Natural killer cell treated with Interleukin-12 subunit alpha and Interleukin-12 subunit beta and Interleukin-15 and Interleukin-18, amount 100 ng/mL, for 72 hours (primary cell): Measurements from ENCODE around the gene POU2F3. TPM values are rescaled to one million over a fixed set of nuclear protein-coding genes. Genes with fewer than 3 reads are reported as not detected.

ENCODE experiments used
- ATAC-seq, 2 donors: fragments of 150-1000 bp; cut with Tn5 transposase in 1 of 2; sonication (Bioruptor Pico), chemical (Tn5 transposase) in 1 of 2; 2 replicates each; pipeline ENCODE4 v1.10.0; 2021
- DNase-seq: peaks from one replicate; pipeline ENCODE4 v3.0.0; 2022; ENCODE audit warnings: low spot score
- H3K27ac Mint-ChIP-seq, 2 donors: 1 replicate in 1 of 2; 2 replicates in 1 of 2; pipeline ENCODE4 v1.8.0; 2022; ENCODE audit warnings: mixed read lengths in 2 of 2, mild to moderate bottlenecking in 1 of 2, moderate library complexity in 1 of 2
- H3K27me3 Mint-ChIP-seq, 2 donors: 1 replicate in 1 of 2; 2 replicates in 1 of 2; pipeline ENCODE4 v1.8.0; 2022; ENCODE audit warnings: mixed read lengths in 2 of 2
- H3K36me3 Mint-ChIP-seq: one replicate; pipeline ENCODE4 v1.8.0; 2022; ENCODE audit warnings: mixed read lengths
- H3K4me1 Mint-ChIP-seq, 2 donors: 1 replicate in 1 of 2; 2 replicates in 1 of 2; pipeline ENCODE4 v1.8.0; 2022; ENCODE audit warnings: low read depth in 2 of 2, mixed read lengths in 2 of 2, mild to moderate bottlenecking in 1 of 2
- H3K4me3 Mint-ChIP-seq: one replicate; pipeline ENCODE4 v1.8.0; 2022; ENCODE audit warnings: mixed read lengths
- H3K9me3 Mint-ChIP-seq: 2 replicates; pipeline ENCODE4 v1.8.0; 2022; ENCODE audit warnings: mixed read lengths
- total RNA-seq, 2 donors: library from RNA; stranded (reverse); gene quantifications; one replicate each; pipeline ENCODE4 v1.2.3, GENCODE V29; 2022

Gene POU2F3
- total RNA-seq, 2 donors from 2014 or later: not detected

GRCh38 chr11:120281143-120281795 is 41.3 kb downstream of the POU2F3 start:
- ATAC-seq: no peak
- DNase-seq: no peak
- Mint-ChIP-seq H3K4me3 (no peak overlapping the region), H3K27ac (no peak overlapping the region), H3K9me3 (no peaks in the 10 kb centered on the region), H3K4me1 (no peaks in the 10 kb centered on the region), H3K27me3 (peaks cover 12 to 21% of the 10 kb centered on the region in 2 donors), H3K36me3 (no peaks in the 10 kb centered on the region)

GRCh38 chr11:120283124-120283523 is 43.2 kb downstream of the POU2F3 start:
- no peak for ATAC-seq

GRCh38 chr11:120284272-120284671 is 44.3 kb downstream of the POU2F3 start:
- H3K27me3 Mint-ChIP-seq: peaks cover 24 to 32% of the 10 kb centered on the region in 2 donors

More at GRCh38 chr11:120283124-120283523, 43.2 kb downstream of the POU2F3 start:
- H3K9me3 Mint-ChIP-seq: no peaks in the 10 kb centered on the region
- no peak for DNase-seq
- no peaks in the 10 kb centered on the region for H3K4me1 Mint-ChIP-seq
- H3K4me3 Mint-ChIP-seq: no peak overlapping the region
- H3K27me3 Mint-ChIP-seq: peaks cover 22 to 27% of the 10 kb centered on the region in 2 donors
- H3K27ac Mint-ChIP-seq: no peak overlapping the region
- H3K36me3 Mint-ChIP-seq: no peaks in the 10 kb centered on the region

GRCh38 chr11:120285256-120285655 is 45.3 kb downstream of the POU2F3 start:
- no peaks in the 10 kb centered on the region for H3K36me3 Mint-ChIP-seq
- no peaks in the 10 kb centered on the region for H3K9me3 Mint-ChIP-seq
- H3K4me1 Mint-ChIP-seq: peaks cover 0 to 5% of the 10 kb centered on the region in 2 donors
- no peak overlapping the region for H3K4me3 Mint-ChIP-seq
- peaks cover 27 to 33% of the 10 kb centered on the region in 2 donors for H3K27me3 Mint-ChIP-seq
- ATAC-seq (no peak), DNase-seq (no peak)
- H3K27ac Mint-ChIP-seq: no peak overlapping the region

More at GRCh38 chr11:120284272-120284671, 44.3 kb downstream of the POU2F3 start:
- DNase-seq (no peak), ATAC-seq (no peak)
- Mint-ChIP-seq H3K4me1 (peaks cover 0 to under 1% of the 10 kb centered on the region in 2 donors), H3K27ac (no peak overlapping the region), H3K4me3 (no peak overlapping the region), H3K9me3 (no peaks in the 10 kb centered on the region), H3K36me3 (no peaks in the 10 kb centered on the region)

GRCh38 chr11:120288021-120288420 is 48.1 kb downstream of the POU2F3 start:
- DNase-seq (no peak), ATAC-seq (no peak)
- Mint-ChIP-seq H3K4me3 (no peak overlapping the region), H3K4me1 (peaks cover 0 to 5% of the 10 kb centered on the region in 2 donors), H3K27ac (no peak overlapping the region), H3K9me3 (no peaks in the 10 kb centered on the region), H3K36me3 (no peaks in the 10 kb centered on the region), H3K27me3 (peaks cover 32 to 34% of the 10 kb centered on the region in 2 donors)

- Mint-ChIP-seq H3K36me3 (no peaks in the 10 kb centered on the region), H3K9me3 (no peaks in the 10 kb centered on the region), H3K27me3 (peaks cover 34 to 48% of the 10 kb centered on the region in 2 donors), H3K27ac (peak overlapping the region in 1 of 2 donors; percentile 5), H3K4me3 (no peak overlapping the region), H3K4me1 (peaks cover 0 to 5% of the 10 kb centered on the region in 2 donors)
- DNase-seq: no peak
- no peak for ATAC-seq
These were observed 49.5 kb downstream of the POU2F3 start for GRCh38 chr11:120289426-120289825.

- no peak overlapping the region for H3K27ac Mint-ChIP-seq
- no peaks in the 10 kb centered on the region for H3K9me3 Mint-ChIP-seq
- H3K27me3 Mint-ChIP-seq: peaks cover 41 to 63% of the 10 kb centered on the region in 2 donors
- no peak for DNase-seq
- peaks cover 0 to 5% of the 10 kb centered on the region in 2 donors for H3K4me1 Mint-ChIP-seq
- H3K4me3 Mint-ChIP-seq: no peak overlapping the region
- no peaks in the 10 kb centered on the region for H3K36me3 Mint-ChIP-seq
- ATAC-seq: no peak
These were observed 51.0 kb downstream of the POU2F3 start for GRCh38 chr11:120290956-120291355.

- H3K4me3 Mint-ChIP-seq: no peak overlapping the region
- H3K36me3 Mint-ChIP-seq: no peaks in the 10 kb centered on the region
- H3K27me3 Mint-ChIP-seq: peaks cover 43 to 78% of the 10 kb centered on the region in 2 donors
- DNase-seq (no peak), ATAC-seq (no peak)
- H3K27ac Mint-ChIP-seq: no peak overlapping the region
- peaks cover 0 to 7% of the 10 kb centered on the region in 2 donors for H3K4me1 Mint-ChIP-seq
- H3K9me3 Mint-ChIP-seq: no peaks in the 10 kb centered on the region
These were observed 53.3 kb downstream of the POU2F3 start for GRCh38 chr11:120293038-120293800.

GRCh38 chr11:120294096-120294495 is 54.2 kb downstream of the POU2F3 start:
- no peaks in the 10 kb centered on the region for H3K36me3 Mint-ChIP-seq
- peaks cover 45 to 80% of the 10 kb centered on the region in 2 donors for H3K27me3 Mint-ChIP-seq
- no peaks in the 10 kb centered on the region for H3K9me3 Mint-ChIP-seq
- no peak overlapping the region for H3K27ac Mint-ChIP-seq
- no peak for ATAC-seq
- H3K4me1 Mint-ChIP-seq: peaks cover 0 to 7% of the 10 kb centered on the region in 2 donors
- H3K4me3 Mint-ChIP-seq: no peak overlapping the region
- no peak for DNase-seq

GRCh38 chr11:120295099-120295498 is 55.2 kb downstream of the POU2F3 start:
- peaks cover 36 to 70% of the 10 kb centered on the region in 2 donors for H3K27me3 Mint-ChIP-seq
- ATAC-seq: no peak

GRCh38 chr11:120296554-120296953 is 56.6 kb downstream of the POU2F3 start:
- Mint-ChIP-seq H3K4me1 (peaks cover 0 to 2% of the 10 kb centered on the region in 2 donors), H3K4me3 (no peak overlapping the region), H3K9me3 (no peaks in the 10 kb centered on the region)

More at GRCh38 chr11:120295099-120295498, 55.2 kb downstream of the POU2F3 start:
- Mint-ChIP-seq H3K27ac (no peak overlapping the region), H3K4me1 (peaks cover 0 to 2% of the 10 kb centered on the region in 2 donors), H3K36me3 (no peaks in the 10 kb centered on the region), H3K9me3 (no peaks in the 10 kb centered on the region), H3K4me3 (no peak overlapping the region)
- DNase-seq: no peak

GRCh38 chr11:120298461-120298860 is 58.5 kb downstream of the POU2F3 start:
- no peak for DNase-seq
- peaks cover 28 to 58% of the 10 kb centered on the region in 2 donors for H3K27me3 Mint-ChIP-seq
- peak overlapping the region in 1 of 2 donors; percentile 13 for H3K27ac Mint-ChIP-seq

More at GRCh38 chr11:120296554-120296953, 56.6 kb downstream of the POU2F3 start:
- Mint-ChIP-seq H3K36me3 (no peaks in the 10 kb centered on the region), H3K27ac (no peak overlapping the region), H3K27me3 (peaks cover 31 to 63% of the 10 kb centered on the region in 2 donors)
- ATAC-seq (no peak), DNase-seq (no peak)

GRCh38 chr11:120302001-120302805 is 62.3 kb downstream of the POU2F3 start:
- no peak for ATAC-seq

More at GRCh38 chr11:120298461-120298860, 58.5 kb downstream of the POU2F3 start:
- H3K4me1 Mint-ChIP-seq: peaks cover 0 to 2% of the 10 kb centered on the region in 2 donors
- ATAC-seq: no peak
- no peak overlapping the region for H3K4me3 Mint-ChIP-seq
- no peaks in the 10 kb centered on the region for H3K9me3 Mint-ChIP-seq
- H3K36me3 Mint-ChIP-seq: no peaks in the 10 kb centered on the region

More at GRCh38 chr11:120302001-120302805, 62.3 kb downstream of the POU2F3 start:
- no peak for DNase-seq
- peaks cover 16 to 22% of the 10 kb centered on the region in 2 donors for H3K27me3 Mint-ChIP-seq
- no peaks in the 10 kb centered on the region for H3K9me3 Mint-ChIP-seq
- H3K4me1 Mint-ChIP-seq: peaks cover 0 to 2% of the 10 kb centered on the region in 2 donors
- H3K36me3 Mint-ChIP-seq: no peaks in the 10 kb centered on the region
- no peak overlapping the region for H3K27ac Mint-ChIP-seq
- no peak overlapping the region for H3K4me3 Mint-ChIP-seq
